K562 (cell line): ENCODE measurements around the gene BICC1. TPM values are rescaled to one million over a fixed set of nuclear protein-coding genes. Genes with fewer than 3 reads are reported as not detected.

ENCODE experiments used
- ATAC-seq: fragments of 200-7000 bp; cut with Tn5 transposase; 3 replicates; pipeline ENCODE4 v1.9.1; 2020; ENCODE audit warnings: moderate library complexity
- BruUV-seq: library from RNA; stranded (reverse); fragments of 400-500 nt; replicated peaks from 2 replicates; lab custom pipeline; 2021; lab: Mats Ljungman, UMichigan
- CTCF ChIA-PET: fragments of 300-600 bp; formaldehyde crosslinking; extraction: SDS; loops from one replicate; lab custom pipeline; 2021; ENCODE audit warnings: low intra/inter-chr PET ratio; lab: Yijun Ruan, JAX
- POLR2A ChIA-PET: fragments of 300-600, 350-650 bp; sonication (Branson Sonifier 250); formaldehyde crosslinking; extraction: SDS; loops from one replicate; lab custom pipeline; 2021; ENCODE audit warnings: antibody characterized with exemption, inconsistent platforms; lab: Yijun Ruan, JAX
- DNase-seq, 4 experiments: peaks; one replicate each; pipeline versions ENCODE4 v3.0.0 to v3.0.0-alpha.2; 2011 to 2018; ENCODE audit warnings: low spot score in 3 of 4, mixed read lengths in 3 of 4; ENCODE audit errors: extremely low read depth in 1 of 4
- FAIRE-seq: peaks from 2 replicates; lab custom pipeline; 2011; peaks lifted over from hg19 to GRCh38; lab: Jason Lieb, UNC
- H2AFZ ChIP-seq: 2 replicates; pipeline ENCODE4 v1.6.0; 2011; ENCODE audit warnings: low read depth, low read length, control low read depth, inconsistent platforms
- H3K27ac ChIP-seq: fragments of 200-600 bp; 3 replicates; pipeline ENCODE4 v1.8.0; 2011; ENCODE audit warnings: low read depth, mild to moderate bottlenecking, control low read depth, inconsistent platforms, low read length, moderate library complexity, mixed read lengths; ENCODE audit errors: extremely low read depth
- H3K27me3 ChIP-seq, 2 experiments: fragments of 300-600 bp in 1 of 2; 2 replicates in 1 of 2; 3 replicates in 1 of 2; pipeline versions ENCODE4 v1.6.0 to v1.8.0; 2011; ENCODE audit warnings: inconsistent platforms in 2 of 2, low read length in 2 of 2, mild to moderate bottlenecking in 1 of 2, mixed read lengths in 1 of 2, moderate library complexity in 1 of 2; ENCODE audit not compliant: control insufficient read depth in 2 of 2, insufficient read depth in 2 of 2
- H3K36me3 ChIP-seq: fragments of 300-600 bp; 3 replicates; pipeline ENCODE4 v1.8.0; 2011; ENCODE audit warnings: mild to moderate bottlenecking, low read length, inconsistent platforms; ENCODE audit not compliant: control insufficient read depth, insufficient read depth
- H3K4me1 ChIP-seq, 2 experiments: fragments of 200-600 bp in 1 of 2; replicated peaks in 1 of 2; 2 replicates in 1 of 2; 3 replicates in 1 of 2; pipeline versions ENCODE4 v1.5.1 to v1.8.0; 2011; ENCODE audit warnings: inconsistent platforms in 2 of 2, low read length in 2 of 2, mild to moderate bottlenecking in 1 of 2, mixed read lengths in 1 of 2, moderate library complexity in 1 of 2; ENCODE audit not compliant: control insufficient read depth in 2 of 2, insufficient read depth in 2 of 2
- H3K4me2 ChIP-seq: 2 replicates; pipeline ENCODE4 v1.6.1; 2011; ENCODE audit warnings: low read length, control low read depth, inconsistent platforms, mixed read lengths; ENCODE audit not compliant: insufficient read depth
- H3K4me3 ChIP-seq: fragments of 200-600 bp; sonication (generic), shearing (Covaris generic); 2 replicates; pipeline ENCODE4 v1.5.1; 2016; ENCODE audit warnings: control low read depth, inconsistent platforms
- H3K79me2 ChIP-seq: fragments of 200-600 bp; 3 replicates; pipeline ENCODE4 v1.8.0; 2011; ENCODE audit warnings: low read length, inconsistent platforms; ENCODE audit not compliant: control insufficient read depth, insufficient read depth
- H3K9ac ChIP-seq, 2 experiments: 2 replicates each; pipeline versions ENCODE4 v1.6.0 to v1.6.1; 2011; ENCODE audit warnings: low read depth in 2 of 2, low read length in 2 of 2, control low read depth in 1 of 2, inconsistent platforms in 1 of 2, mild to moderate bottlenecking in 1 of 2, mixed read lengths in 1 of 2; ENCODE audit not compliant: insufficient read depth in 1 of 2
- H3K9me1 ChIP-seq: one replicate; pipeline ENCODE4 v1.6.0; 2011; ENCODE audit warnings: inconsistent platforms, mild to moderate bottlenecking, low read length, moderate library complexity; ENCODE audit not compliant: control insufficient read depth, insufficient read depth
- H3K9me3 ChIP-seq: replicated peaks from 2 replicates; pipeline ENCODE4 v1.5.1; 2011; ENCODE audit warnings: low read depth, low read length, inconsistent platforms; ENCODE audit not compliant: control insufficient read depth, insufficient read depth
- H4K20me1 ChIP-seq: replicated peaks from 2 replicates; pipeline ENCODE4 v1.6.1; 2011; ENCODE audit warnings: low read length, inconsistent platforms, mixed read lengths; ENCODE audit not compliant: control insufficient read depth, insufficient read depth
- ARNT ChIP-seq, 2 experiments: fragments of 450-650 bp; IDR thresholded peaks; 2 replicates each; pipeline ENCODE4 v1.6.1; 2016; ENCODE audit warnings: mild to moderate bottlenecking in 1 of 2
- CHCHD3 ChIP-seq: fragments of 250-450 bp; sonication (Bioruptor Pico); IDR thresholded peaks from 2 replicates; pipeline ENCODE4 v2.1.2; 2022; ENCODE audit warnings: mild to moderate bottlenecking
- FOXJ2 ChIP-seq: fragments of 200-800 bp; sonication (Bioruptor generic); IDR thresholded peaks from 2 replicates; pipeline ENCODE4 v1.6.1; 2016; ENCODE audit warnings: missing genetic modification characterization, missing compliant biosample characterization
- MCM2 ChIP-seq: fragments of 450-650 bp; IDR thresholded peaks from 2 replicates; pipeline ENCODE4 v1.6.1; 2017; ENCODE audit warnings: low read depth, mild to moderate bottlenecking
- NBN ChIP-seq: fragments of 450-650 bp; IDR thresholded peaks from 2 replicates; pipeline ENCODE4 v1.6.1; 2016; ENCODE audit warnings: low read depth, mild to moderate bottlenecking
- RAD51 ChIP-seq: fragments of 450-650 bp; IDR thresholded peaks from 2 replicates; pipeline ENCODE4 v1.7.1; 2016; ENCODE audit warnings: low read depth, mild to moderate bottlenecking, borderline replicate concordance
- TRIM25 ChIP-seq: fragments of 450-650 bp; IDR thresholded peaks from 2 replicates; pipeline ENCODE4 v1.7.0; 2016; ENCODE audit warnings: borderline replicate concordance
- XRCC5 ChIP-seq: fragments of 200-400 bp; formaldehyde crosslinking; IDR thresholded peaks from 2 replicates; pipeline ENCODE4 v1.6.1; 2017; ENCODE audit warnings: low read depth, mild to moderate bottlenecking, low read length
- ZNF282 ChIP-seq: sonication (generic); formaldehyde crosslinking; IDR thresholded peaks from 2 replicates; pipeline ENCODE4 v1.8.1; 2023; ENCODE audit warnings: missing genetic modification reagents
- WGBS: fragments of 100-300 bp; shearing (Covaris generic); methylation state at CpG from one replicate; pipeline ENCODE4 v1.1.6; 2016; ENCODE audit warnings: low coverage, mixed read lengths; ENCODE audit not compliant: insufficient coverage; ENCODE audit errors: missing lambda C conversion rate; 5-methylcytosine and 5-hydroxymethylcytosine counted together
- in situ Hi-C: fragments of 300-500 bp; cut with MboI; formaldehyde crosslinking; loops from 4 replicates; pipeline ENCODE4 v1.15.0; 2018; ENCODE audit warnings: inconsistent platforms, mixed read lengths
- intact Hi-C: fragments of 100-400 bp; cut with micrococcal nuclease; formaldehyde crosslinking; loops from 2 replicates; pipeline ENCODE4 v1.14.2; 2022
- polyA plus RNA-seq, 8 experiments: library from polyadenylated mRNA; depleted of rRNA in 4 of 8; stranded (reverse) in 5 of 8; unstranded in 3 of 8; fragments of >200 nt; fragmentation: Nextera tagmentation in 2 of 8; fragmentation: Illumina TruSeq in 1 of 8; extraction: Ambion mirVana in 2 of 8; extraction: Trizol in 1 of 8; gene quantifications; 2 replicates each; pipeline versions ENCODE4 v1.2.1 to v1.2.3, GENCODE V29; 2011 to 2014; ENCODE audit warnings: inconsistent platforms in 1 of 8, missing spikeins in 1 of 8
- total RNA-seq, 7 experiments: library from RNA; depleted of rRNA in 6 of 7; stranded (reverse); fragments of >200 nt in 6 of 7; fragmentation: Illumina TruSeq in 2 of 7; extraction: Trizol in 2 of 7; gene quantifications; 2 replicates each; pipeline versions ENCODE4 v1.2.1 to v1.2.3, GENCODE V29; 2011 to 2021; ENCODE audit warnings: low replicate concordance in 1 of 7
- TF ChIP-seq, protein P1 (sequence below): sonication (generic); formaldehyde crosslinking; IDR thresholded peaks from 2 replicates; pipeline ENCODE4 v1.8.1; 2022; ENCODE audit warnings: missing genetic modification reagents

Gene BICC1
- total and polyA plus RNA-seq, 9 of the 15 experiments (the other 6 are each of a cell fraction or from before 2014, with no cell fraction given) = not detected

DNA sequence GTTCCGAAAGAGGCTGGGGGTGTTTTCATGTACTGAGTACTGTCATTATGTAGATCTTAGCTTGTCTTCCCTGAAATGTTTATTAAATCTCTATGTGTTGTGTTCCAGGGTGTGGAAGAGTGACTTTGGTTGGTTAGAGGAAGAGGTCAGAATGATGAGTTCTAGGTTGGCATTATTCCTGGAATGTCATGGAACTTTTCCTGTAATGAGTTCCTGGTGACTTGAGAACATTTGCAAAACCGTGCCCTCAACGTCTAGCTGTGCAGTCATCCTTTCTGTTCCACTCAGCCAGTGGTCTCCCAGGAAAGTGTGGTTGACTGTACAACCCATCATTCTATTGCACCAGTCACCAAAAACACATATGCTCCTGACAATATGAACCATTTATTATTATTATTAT is 129.6 kb downstream of the BICC1 start:
- Histone ChIP-seq H2AFZ (no peak overlapping the region), H3K27me3 (no peaks in the 10 kb centered on the region), H3K9ac (no peak overlapping the region), H3K9me3 (no peaks in the 10 kb centered on the region), H3K4me2 (no peak overlapping the region), H3K36me3 (no peaks in the 10 kb centered on the region), H3K27ac (no peak overlapping the region), H3K9me1 (no peaks in the 10 kb centered on the region), H3K4me1 (no peaks in the 10 kb centered on the region), H3K4me3 (no peak overlapping the region), H4K20me1 (no peaks in the 10 kb centered on the region), H3K79me2 (no peaks in the 10 kb centered on the region)
- POLR2A ChIA-PET = no interaction called here
- DNase-seq (no peak), FAIRE-seq (no peak), ATAC-seq (no peak)
- CTCF ChIA-PET = no interaction called here
- no TSS peak for BruUV-seq
- intact Hi-C loops (no loop called here), in situ Hi-C loops (no loop called here)
- TF ChIP-seq CHCHD3 (CRISPR knock-in tag) (no peak), RAD51 (no peak), ZNF282 (CRISPR knock-in tag) (no peak), MCM2 (no peak), NBN (no peak), TRIM25 (no peak), XRCC5 (no peak), FOXJ2 (tag) (no peak), ARNT (IDR thresholded peaks at IDR 0.05) (no peak)
- TF ChIP-seq, protein P1, sequence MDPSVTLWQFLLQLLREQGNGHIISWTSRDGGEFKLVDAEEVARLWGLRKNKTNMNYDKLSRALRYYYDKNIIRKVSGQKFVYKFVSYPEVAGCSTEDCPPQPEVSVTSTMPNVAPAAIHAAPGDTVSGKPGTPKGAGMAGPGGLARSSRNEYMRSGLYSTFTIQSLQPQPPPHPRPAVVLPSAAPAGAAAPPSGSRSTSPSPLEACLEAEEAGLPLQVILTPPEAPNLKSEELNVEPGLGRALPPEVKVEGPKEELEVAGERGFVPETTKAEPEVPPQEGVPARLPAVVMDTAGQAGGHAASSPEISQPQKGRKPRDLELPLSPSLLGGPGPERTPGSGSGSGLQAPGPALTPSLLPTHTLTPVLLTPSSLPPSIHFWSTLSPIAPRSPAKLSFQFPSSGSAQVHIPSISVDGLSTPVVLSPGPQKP = no peak
- WGBS = 3% methylated on average over 3 of the region's 3 CpGs
